Stimulated activated CD8-positive, alpha-beta memory T cell treated with anti-CD3 and anti-CD28 coated beads, Interleukin-4, amount 100 ng/mL, for 24 hours (primary cell): ENCODE measurements around the gene LIPN.

Experiments used
- DNase-seq: peaks from one replicate; pipeline ENCODE4 v3.0.0-alpha.2; 2020; ENCODE audit warnings: low read depth

Gene LIPN

DNA sequence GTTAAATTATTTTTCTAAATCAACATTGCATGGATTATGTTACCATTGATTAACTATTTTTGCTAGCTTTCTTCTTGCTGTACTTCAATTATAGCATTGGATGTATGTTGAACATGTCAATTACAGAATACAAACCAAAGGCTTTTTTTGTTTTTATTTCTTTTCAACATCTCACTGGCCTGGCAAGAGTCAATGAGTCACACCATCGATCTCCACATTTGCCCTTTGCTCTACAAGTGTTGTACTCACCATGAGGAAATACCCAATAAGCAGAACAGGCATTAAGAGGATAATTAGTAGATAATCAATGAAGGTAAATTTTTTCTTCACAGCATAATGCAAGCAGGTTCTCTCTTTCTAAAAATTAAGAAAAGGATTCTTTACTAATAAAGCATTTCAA, 68.5 kb downstream of the LIPN start:
- DNase-seq, result no peak
